COR-L47 (cell line): ENCODE measurements around the gene HSD17B13.
A peak's percentile ranks its signal among the peaks of the same experiment; 100 is the strongest.
"Not testable (repeated sequence)": the region's sequence is repeated elsewhere in the genome, so short reads cannot be mapped to it uniquely, and the experiment has no call there.

ENCODE experiments used
- DNase-seq: peaks from one replicate; lab custom pipeline; 2025; lab: John Stamatoyannopoulos, UW

HSD17B13 gene

DNA sequence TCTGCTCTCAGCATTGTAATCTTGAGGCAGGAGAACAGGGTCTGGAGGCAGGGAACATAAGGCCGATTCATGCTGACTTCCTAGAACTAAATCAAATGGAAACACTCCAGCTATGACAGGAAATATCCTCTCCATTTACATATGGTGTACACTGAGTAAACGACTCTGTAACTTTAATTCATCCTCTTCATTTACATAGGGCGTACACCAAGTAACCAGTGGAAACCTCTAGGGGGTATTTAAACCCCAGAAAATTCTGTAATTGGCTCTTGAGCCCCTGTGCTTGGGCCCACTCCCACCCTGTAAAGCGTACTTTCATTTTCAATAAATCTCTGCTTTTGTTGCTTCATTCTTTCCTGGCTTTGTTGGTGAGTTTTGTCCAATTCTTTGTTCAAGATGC is 7.7 kb downstream of the HSD17B13 start:
- not testable (repeated sequence) for DNase-seq

DNA sequence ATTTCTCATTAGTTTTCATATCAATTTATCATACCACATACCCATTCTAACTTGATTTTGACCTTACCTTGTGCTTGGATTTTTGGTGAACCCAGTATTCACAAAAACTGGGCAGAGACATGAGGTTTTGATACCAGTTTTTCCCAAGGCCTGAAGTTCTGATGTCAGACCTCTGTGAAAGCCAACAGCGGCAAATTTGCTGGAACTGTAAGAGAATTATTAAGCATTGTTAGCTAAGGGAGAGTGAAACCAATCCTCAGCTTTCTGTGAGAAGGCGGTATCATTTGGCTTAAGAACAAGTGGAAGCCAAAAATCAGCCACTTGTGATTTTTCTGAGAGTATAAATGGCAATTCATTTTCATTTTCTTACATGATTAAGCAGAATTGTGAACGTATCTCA is 8.9 kb downstream of the HSD17B13 start:
- DNase-seq, result no peak

- no peak for DNase-seq
Observed at GRCh38 chr4:87311684-87312083, 11.0 kb downstream of the HSD17B13 start.

DNA sequence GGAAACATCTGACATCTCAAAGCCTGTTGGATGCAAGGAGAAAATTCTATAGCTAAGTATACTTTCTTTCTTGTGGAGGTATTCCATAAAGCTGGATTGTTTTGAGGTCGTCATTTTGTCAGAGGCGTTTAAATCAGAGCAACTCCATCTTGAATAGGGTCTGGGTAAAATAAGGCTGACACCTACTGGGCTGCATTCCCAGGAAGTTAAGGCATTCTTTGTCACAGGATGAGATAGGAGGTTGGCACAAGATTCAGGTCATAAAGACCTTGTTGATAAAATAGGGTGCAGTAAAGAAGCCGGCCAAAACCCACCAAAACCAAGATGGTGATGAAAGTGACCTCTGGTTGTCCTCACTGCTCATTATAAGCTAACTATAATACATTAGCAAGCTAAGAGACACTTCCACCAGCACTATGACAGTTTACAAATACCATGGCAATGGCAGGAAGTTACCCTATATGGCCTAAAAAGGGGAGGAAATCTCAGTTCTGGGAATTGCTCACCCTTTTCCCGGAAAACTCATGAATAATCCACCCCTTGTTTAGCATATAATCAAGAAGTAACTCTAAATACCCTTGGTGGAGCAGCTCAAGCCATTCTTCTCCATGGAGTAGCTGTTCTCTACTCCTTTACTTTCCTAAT is 11.9 kb downstream of the HSD17B13 start:
- no peak for DNase-seq

DNA sequence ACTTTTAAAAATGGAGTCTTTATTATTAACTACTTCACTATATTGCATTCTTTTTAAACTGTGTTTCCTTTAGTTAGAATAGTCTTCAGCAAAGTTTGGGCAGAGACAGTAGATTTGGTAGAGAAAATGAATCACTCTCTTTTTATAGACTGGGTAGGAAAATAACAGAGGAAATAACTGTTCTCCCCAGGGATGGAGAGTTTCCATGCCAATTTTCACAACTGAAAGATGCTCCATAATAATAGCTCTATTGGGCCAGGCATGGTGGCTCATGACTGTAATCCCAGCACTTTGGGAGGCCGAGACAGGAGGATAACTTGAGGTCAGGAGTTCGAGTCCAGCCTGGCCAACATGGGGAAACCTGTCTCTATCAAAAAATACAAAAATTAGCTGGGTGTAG is 13.1 kb downstream of the HSD17B13 start:
- no peak for DNase-seq

DNA sequence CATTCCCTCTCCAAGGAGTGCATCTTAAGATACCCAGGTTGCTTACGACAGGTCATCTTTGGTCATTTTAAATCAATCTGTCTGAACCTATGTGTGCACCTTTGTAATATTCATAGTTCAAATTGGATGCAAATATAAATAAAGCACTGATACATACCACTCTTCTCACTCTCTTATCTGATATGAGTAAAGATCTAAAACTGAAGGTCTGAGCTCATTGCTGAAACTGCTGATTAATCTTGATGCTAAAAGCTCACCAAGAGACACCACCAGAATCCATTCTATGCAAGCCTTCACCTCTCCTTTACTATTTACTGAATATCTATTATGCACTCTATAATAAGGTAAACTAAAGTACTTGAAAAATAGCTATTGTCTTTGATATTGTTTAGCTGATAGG is 16.6 kb downstream of the HSD17B13 start:
- no peak for DNase-seq

- DNase-seq, result no peak
Observed at GRCh38 chr4:87305562-87305961, 17.1 kb downstream of the HSD17B13 start.

DNA sequence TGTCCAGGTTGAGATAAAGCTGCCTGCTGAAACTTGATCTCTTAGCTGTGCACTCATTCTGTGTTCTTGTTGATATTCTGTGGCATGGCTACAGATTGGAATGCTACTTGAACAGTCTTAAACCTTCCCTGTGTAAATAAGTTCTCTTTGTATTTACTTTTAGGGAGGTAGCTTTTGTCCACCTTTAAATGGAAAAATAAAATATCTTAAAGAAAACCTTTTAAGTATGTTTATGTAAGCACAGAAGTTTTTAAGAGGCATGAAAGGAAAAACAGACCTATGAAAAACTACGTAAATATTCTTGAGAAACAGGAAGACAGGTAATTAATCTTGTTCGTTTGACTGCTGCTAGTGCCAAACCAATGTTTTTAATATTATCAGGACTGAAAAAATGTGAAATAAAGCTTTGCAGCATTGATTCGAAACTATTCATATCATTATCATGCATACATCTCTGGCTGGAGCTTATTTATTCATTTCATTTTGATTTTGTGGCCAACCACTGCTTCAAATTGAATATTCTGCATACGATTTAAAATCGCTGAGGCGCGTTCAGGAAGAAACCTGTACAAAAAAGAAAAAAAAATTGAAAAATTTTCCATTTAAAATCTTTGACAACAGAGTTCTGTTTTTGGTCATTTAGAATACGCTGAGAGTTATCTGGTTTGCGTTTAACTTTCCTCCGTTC is 17.8 kb downstream of the HSD17B13 start:
- no peak for DNase-seq

- DNase-seq, result no peak
Observed at GRCh38 chr4:87299898-87300297, 22.8 kb downstream of the HSD17B13 start.

DNA sequence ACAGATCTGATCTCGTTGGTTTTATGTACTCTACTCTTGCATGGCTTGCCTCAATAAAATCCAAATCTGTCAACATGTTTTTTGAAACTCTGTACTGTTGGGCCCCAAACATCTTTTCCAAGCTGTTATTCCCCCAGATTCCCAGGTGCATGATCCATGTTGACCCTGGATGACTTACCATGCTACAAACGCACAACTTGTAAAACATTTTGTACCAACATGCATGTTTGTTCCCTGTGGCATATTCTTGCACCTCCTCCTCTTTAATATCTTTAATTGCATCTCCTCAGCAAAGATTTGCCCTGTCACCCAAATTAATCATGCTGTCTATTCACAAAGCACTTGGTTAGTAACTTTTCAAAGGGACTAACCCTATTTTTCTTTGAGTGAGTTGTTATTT is 24.3 kb downstream of the HSD17B13 start:
- DNase-seq, result no peak

DNA sequence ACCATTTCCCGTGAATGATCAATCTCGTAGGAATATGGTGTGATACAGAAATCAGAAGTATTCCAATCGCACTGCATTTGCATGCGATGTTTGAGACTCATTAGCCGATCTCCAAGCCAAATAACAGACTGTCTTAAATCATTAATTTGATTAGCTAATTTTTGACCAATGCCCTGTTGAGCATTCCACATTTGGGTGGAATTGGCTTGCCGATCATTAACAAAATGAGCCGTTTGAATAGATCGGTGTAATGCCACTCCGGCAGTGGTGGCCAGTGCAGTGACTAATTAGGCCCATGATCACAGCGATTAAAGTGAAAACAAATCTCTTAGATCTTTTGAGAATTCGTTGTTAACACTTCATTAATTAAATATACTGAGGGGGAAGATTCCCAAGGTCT is 27.8 kb downstream of the HSD17B13 start:
- DNase-seq, result not testable (repeated sequence)

DNA sequence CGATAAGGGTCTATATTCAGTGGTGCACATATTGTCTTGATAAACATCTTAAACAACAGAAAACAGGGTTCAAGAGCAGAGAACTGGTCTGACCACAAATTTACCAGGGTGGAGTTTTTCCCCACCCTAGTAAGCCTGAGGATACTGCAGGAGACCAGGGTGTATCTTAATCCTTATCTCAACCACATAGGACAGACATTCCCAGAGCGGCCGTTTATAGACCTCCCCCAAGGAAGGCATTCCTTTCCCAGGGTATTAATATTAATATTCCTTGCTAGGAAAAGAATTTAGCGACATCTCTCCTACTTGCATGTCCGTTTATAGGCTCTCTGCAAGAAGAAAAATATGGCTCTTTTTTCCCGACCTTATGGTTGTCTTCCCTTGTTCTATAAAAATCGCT is 28.8 kb downstream of the HSD17B13 start:
- not testable (repeated sequence) for DNase-seq

- DNase-seq, result no peak
Observed at GRCh38 chr4:87286970-87287369, 35.7 kb downstream of the HSD17B13 start.

- DNase-seq, result not testable (repeated sequence)
Observed at GRCh38 chr4:87284268-87284667, 38.4 kb downstream of the HSD17B13 start.

- DNase-seq, result no peak
Observed at GRCh38 chr4:87283151-87283550, 39.5 kb downstream of the HSD17B13 start.

- no peak for DNase-seq
Observed at GRCh38 chr4:87281603-87282002, 41.1 kb downstream of the HSD17B13 start.

DNA sequence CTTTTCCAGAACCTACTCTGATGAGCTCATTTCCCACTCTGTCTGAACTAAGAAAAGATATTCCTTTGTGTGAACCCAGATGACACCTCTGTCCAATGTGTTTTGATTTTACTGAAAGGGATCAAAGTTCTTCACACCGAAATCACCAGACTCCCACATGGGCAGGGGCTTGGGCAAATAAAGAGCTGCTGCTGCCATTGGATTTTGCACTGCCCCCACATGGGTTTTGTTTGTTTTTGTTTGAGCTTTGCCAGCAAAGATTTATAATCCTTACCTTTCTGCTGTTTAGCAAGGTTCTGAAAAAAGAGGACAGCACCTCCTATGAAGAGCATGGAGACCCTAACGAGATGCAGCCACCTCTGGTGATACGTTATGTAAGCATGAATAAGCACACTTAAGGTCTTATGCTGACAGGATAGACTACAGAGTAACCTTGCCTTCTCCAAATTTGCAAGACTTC is 44.3 kb downstream of the HSD17B13 start:
- peak; percentile 15 for DNase-seq

GRCh38 chr4:87275311-87275710 is 47.4 kb downstream of the HSD17B13 start:
- DNase-seq, result no peak

GRCh38 chr4:87274803-87275202 is 47.9 kb downstream of the HSD17B13 start:
- DNase-seq, result no peak

GRCh38 chr4:87274327-87274726 is 48.4 kb downstream of the HSD17B13 start:
- no peak for DNase-seq

DNA sequence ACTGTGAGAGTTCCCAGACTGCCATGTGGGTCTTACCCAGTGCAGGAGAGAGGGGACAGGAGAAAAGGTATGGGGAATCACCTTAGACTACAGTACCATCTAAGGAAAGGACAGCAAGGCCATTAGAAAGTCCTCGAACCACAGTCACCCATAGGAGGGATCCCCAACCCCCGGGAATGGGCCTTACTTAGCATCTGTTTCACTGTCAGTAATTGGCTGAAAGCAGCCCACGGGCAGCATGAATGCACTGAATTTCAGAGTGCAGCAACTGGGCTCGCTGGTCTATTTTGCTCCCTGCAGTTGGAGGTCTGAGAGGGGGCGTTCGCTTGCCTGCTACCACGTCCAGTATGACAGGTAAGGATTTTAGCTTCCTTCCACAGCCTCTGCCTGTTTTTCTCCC is 51.9 kb downstream of the HSD17B13 start:
- DNase-seq, result no peak

DNA sequence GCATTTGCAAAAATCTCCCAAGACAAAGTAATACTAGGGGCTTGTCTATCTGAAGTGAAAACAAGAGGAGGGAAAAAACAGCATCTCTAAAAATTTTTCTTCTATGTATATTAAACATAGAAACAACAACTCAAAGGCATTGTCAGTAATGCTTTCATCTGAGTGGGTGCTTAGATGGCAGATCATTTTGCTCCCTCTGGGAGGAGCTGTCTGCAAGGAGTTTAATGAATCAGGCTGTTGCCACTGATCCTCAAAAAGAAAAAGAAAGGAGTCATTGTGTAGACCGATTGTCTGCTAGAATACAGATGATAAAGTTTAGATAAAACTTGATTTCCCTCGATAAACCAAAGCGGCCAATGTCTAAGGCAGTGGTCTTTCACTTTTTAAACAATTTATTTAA is 52.5 kb downstream of the HSD17B13 start:
- DNase-seq, result peak; percentile 52

- no peak for DNase-seq
Observed at GRCh38 chr4:87268411-87268810, 54.3 kb downstream of the HSD17B13 start.

DNA sequence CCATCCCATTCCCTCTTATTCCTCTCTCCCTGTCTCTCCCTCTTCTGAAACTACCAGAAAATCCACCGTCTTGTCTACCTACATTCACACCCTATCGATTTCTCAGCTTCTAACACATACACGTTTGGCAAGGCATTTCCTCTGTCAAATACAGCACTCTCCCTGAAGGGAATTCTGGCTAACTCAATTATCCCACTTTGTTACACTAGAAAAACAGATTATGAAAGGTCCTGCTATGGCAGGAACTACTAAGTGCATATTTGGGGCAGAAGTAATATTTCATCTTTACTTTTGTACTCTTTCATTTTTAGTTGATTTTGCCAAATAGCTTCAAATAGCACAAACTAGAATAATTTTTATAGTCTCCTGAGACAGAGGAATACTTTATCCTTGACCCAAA is 55.7 kb downstream of the HSD17B13 start:
- no peak for DNase-seq
